ENCODE data around the gene USP14.

GRCh38 chr18:255171-255570 is 96.8 kb downstream of the USP14 start:
- TF ChIP-seq POLR2A (IDR thresholded peaks at IDR 0.05) (no peak), CTCF (IDR thresholded peaks at IDR 0.05) (no peak)
